AG20443 (cell line): Measurements from ENCODE around the gene B3GAT1.

Source experiments
- DNase-seq: peaks from one replicate; pipeline ENCODE4 v3.0.0; 2012; ENCODE audit warnings: low spot score, mixed read lengths

Gene B3GAT1

DNA sequence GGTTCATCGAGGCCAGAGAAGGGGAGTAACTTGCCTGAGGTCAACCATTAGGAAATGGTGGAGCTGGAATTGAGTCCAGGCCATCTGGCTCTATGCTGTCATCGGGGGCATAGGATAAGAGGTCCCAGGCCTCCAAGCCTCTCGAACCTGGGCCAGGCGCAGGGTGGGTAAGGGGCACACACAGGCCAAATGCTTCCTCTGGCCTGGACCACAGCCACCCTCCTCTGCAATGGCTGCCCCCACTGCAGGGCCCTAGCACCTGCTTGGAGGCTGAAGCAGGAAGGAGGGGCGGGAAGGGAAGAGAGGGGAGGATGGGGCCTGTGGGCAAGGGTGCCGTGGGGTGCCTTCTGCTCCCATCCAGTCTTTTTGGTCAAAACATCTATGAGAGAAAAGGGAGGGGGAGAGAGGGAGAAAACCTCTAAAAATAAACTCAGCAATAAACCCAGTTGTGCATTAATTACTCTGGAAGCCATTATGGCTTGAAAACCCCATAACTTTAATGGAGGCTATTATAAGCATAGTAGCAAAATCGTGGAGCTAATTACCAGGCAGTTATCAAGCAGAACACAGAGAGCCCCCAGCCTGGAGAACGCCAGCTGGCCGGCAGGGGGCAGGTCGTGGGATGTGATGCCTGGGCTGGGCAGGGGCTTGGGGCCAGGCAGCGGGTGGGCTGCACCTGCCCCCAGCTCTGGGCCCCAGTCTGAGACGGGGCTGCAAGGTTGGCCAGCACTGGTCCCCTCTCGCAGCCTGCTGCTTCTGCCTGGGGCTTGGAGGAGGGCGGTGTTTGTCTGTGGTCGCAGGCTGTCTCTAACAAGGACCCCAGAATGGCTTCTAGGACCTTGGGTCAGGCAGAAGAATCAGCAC is 21.1 kb downstream of the B3GAT1 start:
- DNase-seq, result no peak

DNA sequence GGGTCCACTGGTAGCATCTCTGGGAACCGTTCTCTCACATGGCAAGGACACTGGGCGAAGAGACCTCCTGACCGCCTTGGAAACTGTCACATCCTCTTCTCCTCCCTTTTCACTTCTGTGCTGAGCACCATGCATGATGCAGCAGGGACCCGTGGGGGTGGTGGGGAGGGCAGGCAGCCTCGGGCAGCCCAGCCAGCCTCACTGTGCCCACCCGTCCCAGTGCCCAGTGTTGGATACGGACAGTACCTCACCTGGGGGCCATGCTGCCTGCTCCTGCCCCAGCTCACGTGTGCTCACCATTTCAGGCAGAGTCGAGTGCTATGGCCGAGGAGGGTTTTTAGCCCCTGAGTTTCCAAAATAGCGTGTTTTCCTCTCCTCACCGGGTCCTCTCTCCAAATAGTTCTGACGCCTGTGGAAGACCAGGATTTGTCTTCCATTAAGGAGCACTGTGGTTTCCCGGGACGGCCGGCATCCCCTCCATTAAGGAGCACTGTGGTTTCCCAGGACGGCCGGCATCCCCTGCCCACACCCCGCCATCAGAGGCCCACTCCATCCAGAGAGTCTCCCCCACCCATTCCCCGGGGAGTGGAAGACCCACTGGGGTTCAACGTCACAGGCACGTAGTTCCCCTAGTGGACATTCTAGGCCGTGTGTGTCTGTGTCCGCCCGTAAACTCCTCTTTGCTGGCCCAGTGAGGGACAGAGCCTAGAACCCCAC is 22.4 kb downstream of the B3GAT1 start:
- no peak for DNase-seq

GRCh38 chr11:134388590-134388989 is 23.5 kb downstream of the B3GAT1 start:
- no peak for DNase-seq

- DNase-seq, result no peak
Observed at GRCh38 chr11:134387501-134387900, 24.5 kb downstream of the B3GAT1 start.

- DNase-seq, result no peak
Observed at GRCh38 chr11:134386945-134387344, 25.1 kb downstream of the B3GAT1 start.

DNA sequence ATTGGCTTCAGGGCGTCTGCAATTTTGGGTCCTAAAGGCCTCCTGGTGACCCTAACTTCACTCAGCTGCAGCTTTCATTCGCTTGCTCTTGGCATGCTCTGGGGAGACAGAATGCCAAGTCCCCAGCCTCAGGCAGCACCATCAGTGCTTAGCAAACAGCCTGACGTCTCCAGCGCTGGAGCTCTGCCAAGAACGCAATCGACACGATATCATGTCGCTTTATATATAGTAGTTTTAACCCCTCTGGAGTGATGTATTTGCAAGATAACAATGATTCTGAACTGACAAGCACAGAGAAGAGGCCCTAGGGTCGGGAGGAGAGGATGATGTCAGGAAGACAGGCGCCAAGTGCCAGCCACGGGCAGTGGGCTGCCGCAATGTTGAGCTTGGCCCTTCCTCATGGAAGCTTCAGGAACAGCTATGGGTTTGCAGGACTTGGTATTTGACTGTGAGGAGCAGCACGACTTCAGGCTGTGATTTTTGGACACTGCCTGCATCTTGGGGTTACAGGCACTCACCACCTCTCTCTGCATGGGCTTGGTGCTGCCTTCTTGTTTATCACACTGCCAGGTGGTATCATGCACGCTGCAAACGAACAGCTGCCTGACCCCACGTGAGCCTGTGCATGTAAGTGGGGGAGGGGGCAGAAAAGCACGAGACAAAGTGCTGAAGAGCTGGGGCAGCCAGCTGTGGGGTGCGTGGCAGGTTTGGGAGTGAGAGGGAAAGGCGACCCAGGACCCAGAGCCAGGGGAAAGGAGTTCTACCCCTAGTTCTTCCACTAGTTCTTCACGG is 26.1 kb downstream of the B3GAT1 start:
- DNase-seq, result no peak

GRCh38 chr11:134385171-134385570 is 26.9 kb downstream of the B3GAT1 start:
- no peak for DNase-seq

DNA sequence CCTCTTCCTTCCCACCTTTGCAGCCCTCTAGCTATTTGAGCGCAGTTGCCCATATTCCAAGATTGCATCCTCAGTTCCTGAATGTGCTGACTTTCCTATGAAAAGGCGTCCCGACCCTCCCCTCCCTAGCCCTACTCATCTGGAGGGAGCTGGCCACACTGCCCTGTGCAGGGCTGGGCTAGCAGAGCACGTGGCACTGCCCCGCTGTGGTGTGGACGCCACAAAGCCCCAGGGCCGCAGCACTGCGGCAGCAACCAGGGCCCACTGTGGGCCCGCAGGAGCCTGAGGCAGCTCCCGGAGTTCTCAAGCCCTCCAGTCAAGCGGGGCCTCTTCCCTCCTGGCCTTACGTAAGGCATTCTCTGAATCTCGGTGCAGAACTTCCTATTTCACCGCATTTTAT is 27.6 kb downstream of the B3GAT1 start:
- DNase-seq, result no peak

- no peak for DNase-seq
Observed at GRCh38 chr11:134383576-134384221, 28.3 kb downstream of the B3GAT1 start.

GRCh38 chr11:134382830-134383229 is 29.2 kb downstream of the B3GAT1 start:
- DNase-seq, result no peak

DNA sequence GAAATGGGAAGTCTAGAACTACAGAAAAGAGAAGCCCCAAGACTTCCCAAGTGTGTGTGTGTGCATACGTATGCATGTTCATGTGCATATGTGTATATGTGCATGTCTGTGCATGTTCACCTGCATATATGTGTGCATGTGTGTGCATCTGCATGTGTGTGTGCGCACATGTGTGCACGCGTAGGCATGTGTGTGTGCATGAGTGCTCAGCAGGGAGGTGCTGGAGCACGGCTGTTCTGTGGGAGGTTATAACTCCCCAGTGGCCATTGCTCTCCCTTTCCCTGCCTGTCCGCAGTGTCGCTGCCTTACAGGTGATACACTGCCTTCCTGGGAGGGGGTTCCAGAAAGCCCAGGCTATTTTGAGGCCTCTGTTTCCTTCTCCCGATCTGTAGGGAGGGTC is 29.8 kb downstream of the B3GAT1 start:
- no peak for DNase-seq

- DNase-seq, result no peak
Observed at GRCh38 chr11:134380785-134381184, 31.3 kb downstream of the B3GAT1 start.

DNA sequence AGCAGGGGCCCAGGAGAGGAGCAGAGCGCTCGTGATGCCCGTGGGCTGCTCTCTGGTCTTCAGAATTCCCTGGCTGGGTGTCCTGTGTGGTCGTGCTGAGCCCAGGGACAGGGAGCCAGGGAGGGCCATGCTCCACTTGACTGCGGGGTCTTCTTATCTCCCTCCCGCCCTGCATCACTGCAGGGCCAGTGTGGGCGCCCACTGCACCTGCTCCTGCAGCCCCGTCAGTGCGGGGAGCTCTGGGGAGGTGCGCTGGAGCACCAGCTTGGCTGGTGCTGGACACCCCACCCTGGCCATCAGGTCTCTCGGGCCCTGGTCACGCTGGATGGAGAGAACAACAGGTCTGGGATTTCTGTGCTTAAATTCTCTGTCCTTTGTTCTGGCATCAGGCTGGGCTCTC is 31.8 kb downstream of the B3GAT1 start:
- DNase-seq, result no peak

- DNase-seq, result no peak
Observed at GRCh38 chr11:134379241-134379640, 32.8 kb downstream of the B3GAT1 start.

- no peak for DNase-seq
Observed at GRCh38 chr11:134377876-134378275, 34.2 kb downstream of the B3GAT1 start.

GRCh38 chr11:134376150-134376921 is 35.7 kb downstream of the B3GAT1 start:
- DNase-seq, result no peak

DNA sequence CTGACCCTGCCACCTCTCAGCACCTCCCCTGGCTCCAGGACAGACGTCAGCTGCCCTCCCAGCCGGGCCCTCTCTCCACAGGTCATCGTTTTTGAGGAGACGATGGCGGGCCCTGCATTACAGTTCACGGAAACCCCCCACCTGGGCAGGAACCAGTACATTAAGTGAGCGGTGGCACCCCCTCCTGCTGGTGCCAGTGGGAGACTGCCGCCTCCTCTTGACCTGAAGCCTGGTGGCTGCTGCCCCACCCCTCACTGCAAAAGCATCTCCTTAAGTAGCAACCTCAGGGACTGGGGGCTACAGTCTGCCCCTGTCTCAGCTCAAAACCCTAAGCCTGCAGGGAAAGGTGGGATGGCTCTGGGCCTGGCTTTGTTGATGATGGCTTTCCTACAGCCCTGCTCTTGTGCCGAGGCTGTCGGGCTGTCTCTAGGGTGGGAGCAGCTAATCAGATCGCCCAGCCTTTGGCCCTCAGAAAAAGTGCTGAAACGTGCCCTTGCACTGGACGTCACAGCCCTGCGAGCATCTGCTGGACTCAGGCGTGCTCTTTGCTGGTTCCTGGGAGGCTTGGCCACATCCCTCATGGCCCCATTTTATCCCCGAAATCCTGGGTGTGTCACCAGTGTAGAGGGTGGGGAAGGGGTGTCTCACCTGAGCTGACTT is 37.0 kb downstream of the B3GAT1 start:
- DNase-seq, result no peak

DNA sequence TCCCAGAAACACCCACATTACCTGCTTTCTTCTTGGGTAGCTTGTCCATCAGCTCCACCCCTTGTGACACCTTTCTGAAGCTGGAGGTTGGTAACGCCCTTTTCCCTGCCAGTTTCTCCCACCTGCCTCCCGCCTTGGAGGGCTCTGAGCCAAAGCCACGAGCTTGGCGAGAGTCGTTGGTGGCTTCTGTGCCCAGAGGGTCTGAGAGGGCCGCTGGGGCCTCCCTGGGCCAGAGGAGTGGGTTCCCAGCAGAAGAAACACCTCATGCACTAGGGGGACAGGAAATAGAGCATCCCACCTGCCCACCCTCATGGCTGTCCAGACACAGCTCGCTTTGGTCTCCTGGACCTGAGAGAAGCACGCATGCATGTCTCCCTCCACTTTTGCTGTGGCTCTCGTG is 37.9 kb downstream of the B3GAT1 start:
- no peak for DNase-seq

- DNase-seq, result no peak
Observed at GRCh38 chr11:134373591-134374052, 38.4 kb downstream of the B3GAT1 start.

GRCh38 chr11:134372961-134373360 is 39.1 kb downstream of the B3GAT1 start:
- DNase-seq, result no peak

DNA sequence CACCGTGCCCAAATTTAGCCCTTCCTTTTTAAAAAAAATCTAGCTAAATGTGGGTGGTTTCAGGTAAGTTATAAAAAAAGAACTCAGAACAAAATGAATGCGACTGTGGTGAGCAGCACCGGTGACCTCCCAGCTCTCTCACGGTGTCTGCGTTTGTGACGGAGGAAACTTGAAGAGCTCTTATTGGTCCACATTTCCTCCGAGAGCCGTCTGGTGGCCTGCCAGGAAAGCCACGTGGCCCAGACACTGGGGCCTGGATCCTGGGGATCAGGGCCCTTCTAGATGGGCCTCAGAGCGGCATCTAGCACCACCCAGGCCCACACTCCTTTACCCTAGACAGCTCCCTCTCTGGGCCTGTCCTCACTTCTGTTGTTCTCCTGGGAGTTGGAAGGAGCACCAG is 39.5 kb downstream of the B3GAT1 start:
- DNase-seq, result no peak
